Transverse colon (tissue), 4 donors: ENCODE results near the gene GRK4. TPM values are rescaled to one million over a fixed set of nuclear protein-coding genes. Genes with fewer than 3 reads are reported as not detected.

Experiments used
- DNase-seq: peaks from one replicate; pipeline ENCODE4 v3.0.0-alpha.2; 2019
- H3K27ac ChIP-seq, 4 donors: fragments of 200-600 bp; sonication (generic); 2 replicates each; pipeline ENCODE4 v1.5.1; 2016 to 2018; ENCODE audit warnings: inconsistent platforms in 4 of 4
- H3K27me3 ChIP-seq: fragments of 200-600 bp; sonication (generic); 2 replicates; pipeline ENCODE4 v1.5.1; 2017; ENCODE audit warnings: inconsistent platforms
- H3K36me3 ChIP-seq, 4 donors: fragments of 200-600 bp; sonication (generic); 2 replicates each; pipeline ENCODE4 v1.5.1; 2017 to 2019; ENCODE audit warnings: inconsistent platforms in 4 of 4
- H3K4me1 ChIP-seq, 4 donors: fragments of 200-600 bp; sonication (generic); 2 replicates each; pipeline ENCODE4 v1.5.1; 2017 to 2020; ENCODE audit warnings: inconsistent platforms in 4 of 4
- H3K4me3 ChIP-seq, 4 donors: fragments of 200-600 bp; sonication (generic); 1 replicate in 1 of 4; 2 replicates in 3 of 4; pipeline versions ENCODE4 v1.5.1 to v1.6.1; 2017 to 2019; ENCODE audit warnings: inconsistent platforms in 4 of 4
- H3K9me3 ChIP-seq, 2 donors: fragments of 200-600 bp; sonication (generic); 2 replicates each; pipeline ENCODE4 v1.5.1; 2017 to 2019; ENCODE audit warnings: inconsistent platforms in 2 of 2
- CTCF ChIP-seq, 5 experiments: fragments of 200-600 bp in 3 of 5; fragments of 450-650 bp in 2 of 5; sonication (generic) in 3 of 5; IDR thresholded peaks; 1 replicate in 2 of 5; 2 replicates in 3 of 5; pipeline ENCODE4 v1.5.1; 2016 to 2017; ENCODE audit warnings: antibody characterized with exemption in 5 of 5, inconsistent platforms in 3 of 5, mild to moderate bottlenecking in 2 of 5, moderate library complexity in 1 of 5
- EP300 ChIP-seq: sonication (generic); formaldehyde crosslinking; IDR thresholded peaks from one replicate; pipeline ENCODE4 v1.6.1; 2017; ENCODE audit warnings: antibody characterized with exemption, low read depth
- POLR2A ChIP-seq: fragments of 450-650 bp; IDR thresholded peaks from one replicate; pipeline ENCODE4 v1.6.1; 2016; ENCODE audit warnings: antibody characterized with exemption, mild to moderate bottlenecking, moderate library complexity
- POLR2AphosphoS5 ChIP-seq, 3 donors: sonication (generic); formaldehyde crosslinking; IDR thresholded peaks; one replicate each; pipeline ENCODE4 v1.6.1; 2016; ENCODE audit warnings: antibody characterized with exemption in 3 of 3
- WGBS, 2 donors: methylation state at CpG; one replicate each; pipeline ENCODE4 v1.1.5; 2018; ENCODE audit warnings: low coverage in 1 of 2; 5-methylcytosine and 5-hydroxymethylcytosine counted together
- in situ Hi-C, 4 donors: fragments of 200-750 bp; cut with MboI; loops; one replicate each; pipeline versions ENCODE4 v1.15.0 to v1.15.1; 2017; ENCODE audit warnings: low sequenced_read_pairs in 3 of 4, low pct_ligation_motif_present in 1 of 4, low pct_unique_long_range_greater_than_20kb in 1 of 4
- intact Hi-C: fragments of 100-400 bp; cut with DNase I; formaldehyde crosslinking; loops from one replicate; pipeline ENCODE4 v1.15.1; 2023; ENCODE audit warnings: low total_unique reads
- total RNA-seq, 4 donors: library from RNA; depleted of rRNA; stranded (reverse); fragments of >200 nt; gene quantifications; one replicate each; pipeline ENCODE4 v1.1.0, GENCODE V29; 2016

Gene GRK4
- total RNA-seq, 4 donors from 2014 or later = 2.5 to 7.9 (median 4.1) TPM

GRCh38 chr4:2930758-2931511 is 32.4 kb upstream of the GRK4 start:
- H3K4me3 ChIP-seq = no peak overlapping the region
- H3K27ac ChIP-seq = peak overlapping the region; percentile 90 to 97 (median 92)
- DNase-seq = peak; percentile 45
- no peaks in the 10 kb centered on the region for H3K27me3 ChIP-seq
- WGBS, 2 donors = 64% methylated on average over 31 of the region's 34 CpGs; no CpG with 5 or more reads in 1 of the 2 donors
- peaks cover 0 to 22% (median 6%) of the 10 kb centered on the region in 4 donors for H3K36me3 ChIP-seq
- intact Hi-C loops (loop anchor here (5.0 kb wide), 2 partner anchors 89 to 169 kb away; partner anchors contain the start of gene ADD1), in situ Hi-C loops (loop anchor here in 2 of 4 donors (25.0 kb wide), 1 partner anchor 169 kb away; the partner anchor contains the start of gene TNIP2 (in 2 of the 2))
- H3K4me1 ChIP-seq = peaks cover 11 to 46% (median 36%) of the 10 kb centered on the region in 4 donors
- H3K9me3 ChIP-seq = no peaks in the 10 kb centered on the region
- TF ChIP-seq EP300 = no peak
- peak in 1 of 5 experiments; percentile 35 for TF ChIP-seq CTCF (IDR thresholded peaks at IDR 0.05)
- TF ChIP-seq POLR2A = no peak
- no peak for TF ChIP-seq POLR2AphosphoS5 (IDR thresholded peaks at IDR 0.05)

- in situ Hi-C loops (loop anchor here in 2 of 4 donors (25.0 kb wide), 1 partner anchor 169 kb away; the partner anchor contains the start of gene TNIP2 (in 2 of the 2)), intact Hi-C loops (loop anchor here (5.0 kb wide), 2 partner anchors 89 to 169 kb away; partner anchors contain the start of gene ADD1)
- no peak for TF ChIP-seq EP300
- peak in 2 of 3 donors; percentile 4 to 14 for TF ChIP-seq POLR2AphosphoS5 (IDR thresholded peaks at IDR 0.05)
- TF ChIP-seq POLR2A = no peak
- no peak for TF ChIP-seq CTCF (IDR thresholded peaks at IDR 0.05)
- H3K27ac ChIP-seq = peak overlapping the region; percentile 90 to 97 (median 92)
- peak; percentile 61 for DNase-seq
- H3K27me3 ChIP-seq = no peaks in the 10 kb centered on the region
- no peaks in the 10 kb centered on the region for H3K9me3 ChIP-seq
- WGBS, 2 donors = 77% methylated on average over 36 of the region's 38 CpGs; no CpG with 5 or more reads in 1 of the 2 donors
- peaks cover 0 to 14% (median 6%) of the 10 kb centered on the region in 4 donors for H3K36me3 ChIP-seq
- H3K4me3 ChIP-seq = no peak overlapping the region
- peaks cover 11 to 51% (median 37%) of the 10 kb centered on the region in 4 donors for H3K4me1 ChIP-seq
Observed at GRCh38 chr4:2931512-2932301, 31.7 kb upstream of the GRK4 start.

DNA sequence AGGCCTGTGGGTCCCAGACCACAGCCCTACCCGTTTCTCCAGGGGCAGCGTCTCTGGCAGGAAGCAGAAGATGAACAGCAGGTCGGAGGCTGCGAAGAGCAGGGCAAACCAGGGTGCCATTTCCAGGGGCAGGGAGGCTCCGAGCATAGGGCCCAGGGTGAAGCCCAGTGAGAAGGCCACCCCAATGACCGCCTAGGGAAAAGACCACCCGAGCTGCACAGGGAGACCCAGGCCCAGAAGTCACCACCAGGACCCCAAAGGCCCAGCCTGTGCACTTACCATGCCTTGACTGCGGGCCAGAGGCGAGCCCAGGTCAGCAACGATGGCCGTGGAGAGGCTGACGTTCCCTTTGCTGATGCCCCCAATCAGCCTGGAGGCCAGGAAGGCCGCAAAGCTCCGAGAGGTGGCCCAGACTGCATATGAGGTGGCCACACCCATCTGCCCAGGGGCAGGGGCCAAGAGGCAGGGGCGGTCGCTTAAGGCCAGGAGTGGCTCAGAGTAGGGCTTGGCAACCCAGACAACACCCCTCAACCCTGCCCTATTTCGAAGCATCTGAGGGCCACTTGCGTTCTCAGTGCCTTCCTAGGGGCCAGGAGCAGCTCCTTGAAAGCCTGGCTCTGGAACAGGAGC is 30.9 kb upstream of the GRK4 start:
- in situ Hi-C loops (loop anchor here in 2 of 4 donors (25.0 kb wide), 1 partner anchor 170 kb away; the partner anchor contains the start of gene TNIP2 (in 2 of the 2)), intact Hi-C loops (loop anchor here (5.0 kb wide), 2 partner anchors 90 to 170 kb away; partner anchors contain the start of gene ADD1)
- peaks cover 11 to 51% (median 37%) of the 10 kb centered on the region in 4 donors for H3K4me1 ChIP-seq
- H3K27ac ChIP-seq = peak overlapping the region; percentile 90 to 97 (median 92)
- H3K27me3 ChIP-seq = no peaks in the 10 kb centered on the region
- H3K36me3 ChIP-seq = peaks cover 0 to 10% (median 4%) of the 10 kb centered on the region in 4 donors
- WGBS, 2 donors = 77% methylated on average over 17 of the region's 18 CpGs; no CpG with 5 or more reads in 1 of the 2 donors
- TF ChIP-seq POLR2A = no peak
- TF ChIP-seq EP300 = no peak
- no peak for TF ChIP-seq CTCF (IDR thresholded peaks at IDR 0.05)
- no peak for TF ChIP-seq POLR2AphosphoS5 (IDR thresholded peaks at IDR 0.05)
- H3K9me3 ChIP-seq = no peaks in the 10 kb centered on the region
- no peak for DNase-seq
- no peak overlapping the region for H3K4me3 ChIP-seq
